ENCODE results near the gene TEX26.

Gene TEX26

DNA sequence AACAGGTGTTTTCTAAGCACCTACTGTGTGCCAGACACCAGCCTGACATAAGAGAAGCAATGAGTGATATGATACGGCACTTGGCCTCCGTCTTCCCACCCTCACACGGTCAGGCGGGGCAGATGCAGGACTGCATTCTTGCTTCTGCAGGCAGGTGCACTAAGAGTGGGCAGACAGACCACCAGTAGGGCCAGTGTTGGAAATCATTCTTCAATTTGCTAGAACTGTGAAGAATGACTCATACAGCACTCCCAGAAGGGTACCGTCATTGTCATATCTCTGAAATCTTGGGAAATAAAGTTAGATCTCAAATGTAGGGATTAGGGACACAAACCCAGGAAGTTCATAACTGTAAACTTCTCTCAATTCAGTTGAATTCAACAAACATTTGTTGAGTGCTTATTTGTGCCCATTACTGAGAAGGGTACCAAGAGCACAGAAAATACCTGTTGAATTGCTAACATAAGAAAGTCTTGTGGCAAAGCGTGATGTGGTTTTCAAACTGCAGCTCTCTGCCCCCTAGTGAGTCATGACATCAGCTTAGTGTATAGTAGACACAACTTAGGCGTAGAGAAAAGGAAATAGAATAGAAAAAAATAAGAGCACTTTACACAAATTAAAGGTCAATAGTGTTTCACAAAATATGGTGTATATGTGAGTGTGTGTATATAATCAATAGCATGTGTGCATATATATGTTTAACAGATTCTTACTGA is 76.1 kb downstream of the TEX26 start:
- DNase-seq (ENCODE audit: low spot score) = no peak
- Histone ChIP-seq H3K27me3 (ENCODE audit: insufficient read depth, poor library complexity, severe bottlenecking) (no peaks in the 10 kb centered on the region), H3K4me1 (ENCODE audit: insufficient read depth, poor library complexity, severe bottlenecking) (no peaks in the 10 kb centered on the region), H3K9me3 (ENCODE audit: severe bottlenecking) (no peaks in the 10 kb centered on the region), H3K36me3 (ENCODE audit: low read depth) (no peaks in the 10 kb centered on the region), H3K27ac (ENCODE audit: poor library complexity, severe bottlenecking) (no peak overlapping the region), H3K4me3 (ENCODE audit: severe bottlenecking) (no peak overlapping the region)
- TF ChIP-seq, protein P1, sequence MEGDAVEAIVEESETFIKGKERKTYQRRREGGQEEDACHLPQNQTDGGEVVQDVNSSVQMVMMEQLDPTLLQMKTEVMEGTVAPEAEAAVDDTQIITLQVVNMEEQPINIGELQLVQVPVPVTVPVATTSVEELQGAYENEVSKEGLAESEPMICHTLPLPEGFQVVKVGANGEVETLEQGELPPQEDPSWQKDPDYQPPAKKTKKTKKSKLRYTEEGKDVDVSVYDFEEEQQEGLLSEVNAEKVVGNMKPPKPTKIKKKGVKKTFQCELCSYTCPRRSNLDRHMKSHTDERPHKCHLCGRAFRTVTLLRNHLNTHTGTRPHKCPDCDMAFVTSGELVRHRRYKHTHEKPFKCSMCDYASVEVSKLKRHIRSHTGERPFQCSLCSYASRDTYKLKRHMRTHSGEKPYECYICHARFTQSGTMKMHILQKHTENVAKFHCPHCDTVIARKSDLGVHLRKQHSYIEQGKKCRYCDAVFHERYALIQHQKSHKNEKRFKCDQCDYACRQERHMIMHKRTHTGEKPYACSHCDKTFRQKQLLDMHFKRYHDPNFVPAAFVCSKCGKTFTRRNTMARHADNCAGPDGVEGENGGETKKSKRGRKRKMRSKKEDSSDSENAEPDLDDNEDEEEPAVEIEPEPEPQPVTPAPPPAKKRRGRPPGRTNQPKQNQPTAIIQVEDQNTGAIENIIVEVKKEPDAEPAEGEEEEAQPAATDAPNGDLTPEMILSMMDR (IDR thresholded peaks at IDR 0.05; ENCODE audit: poor library complexity, severe bottlenecking) = no peak
- no peak for ATAC-seq (ENCODE audit: low read depth)

DNA sequence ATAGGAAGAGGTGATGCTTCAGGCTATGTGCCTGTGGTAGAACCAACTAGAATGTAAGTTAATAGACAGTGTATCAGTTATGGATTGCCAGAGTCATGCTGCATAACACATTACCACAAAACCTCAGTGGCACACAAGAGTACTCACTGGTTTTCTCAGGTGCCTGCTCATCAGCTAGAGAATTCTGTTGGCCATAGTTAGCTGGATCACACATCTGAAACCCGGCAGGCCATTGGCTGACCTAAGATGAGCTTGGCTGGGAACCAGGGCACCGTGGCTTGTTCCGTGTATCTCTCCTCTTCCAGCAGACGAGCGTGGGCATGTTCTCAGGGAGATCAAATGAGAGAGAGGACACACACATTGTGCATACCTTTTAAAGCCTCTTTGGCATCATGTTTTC is 76.7 kb downstream of the TEX26 start:
- TF ChIP-seq, protein P1 (IDR thresholded peaks at IDR 0.05; ENCODE audit: poor library complexity, severe bottlenecking) = no peak
- no peak overlapping the region for H3K4me3 ChIP-seq (ENCODE audit: severe bottlenecking)
- no peaks in the 10 kb centered on the region for H3K9me3 ChIP-seq (ENCODE audit: severe bottlenecking)
- no peaks in the 10 kb centered on the region for H3K36me3 ChIP-seq (ENCODE audit: low read depth)
- ATAC-seq (ENCODE audit: low read depth) (no peak), DNase-seq (ENCODE audit: low spot score) (no peak)
- no peak overlapping the region for H3K27ac ChIP-seq (ENCODE audit: poor library complexity, severe bottlenecking)
- no peaks in the 10 kb centered on the region for H3K4me1 ChIP-seq (ENCODE audit: insufficient read depth, poor library complexity, severe bottlenecking)
- H3K27me3 ChIP-seq (ENCODE audit: insufficient read depth, poor library complexity, severe bottlenecking) = no peaks in the 10 kb centered on the region

DNA sequence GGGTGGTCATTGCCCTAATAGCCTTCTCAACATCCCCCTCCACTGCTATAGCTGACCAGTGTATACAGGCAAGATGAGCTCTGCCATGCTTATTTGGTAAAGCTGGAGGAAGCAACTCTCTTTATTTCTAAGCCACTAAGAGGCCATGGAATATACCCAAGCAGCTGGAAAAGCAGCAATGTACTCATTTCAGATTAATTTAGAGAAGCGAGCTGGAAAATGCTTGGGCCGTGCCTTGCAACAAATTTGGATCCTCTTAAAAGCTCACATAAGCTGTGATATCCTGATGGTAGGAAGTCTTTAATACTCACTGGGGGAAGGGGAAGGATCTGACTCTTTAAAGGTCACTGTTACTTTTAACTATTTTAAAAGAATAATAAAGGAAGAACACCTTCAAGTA is 77.8 kb downstream of the TEX26 start:
- Histone ChIP-seq H3K36me3 (ENCODE audit: low read depth) (no peaks in the 10 kb centered on the region), H3K9me3 (ENCODE audit: severe bottlenecking) (no peaks in the 10 kb centered on the region), H3K4me1 (ENCODE audit: insufficient read depth, poor library complexity, severe bottlenecking) (no peaks in the 10 kb centered on the region), H3K27ac (ENCODE audit: poor library complexity, severe bottlenecking) (no peak overlapping the region), H3K4me3 (ENCODE audit: severe bottlenecking) (no peak overlapping the region), H3K27me3 (ENCODE audit: insufficient read depth, poor library complexity, severe bottlenecking) (no peaks in the 10 kb centered on the region)
- no peak for ATAC-seq (ENCODE audit: low read depth)
- no peak for DNase-seq (ENCODE audit: low spot score)
- TF ChIP-seq, protein P1 (IDR thresholded peaks at IDR 0.05; ENCODE audit: poor library complexity, severe bottlenecking) = no peak

DNA sequence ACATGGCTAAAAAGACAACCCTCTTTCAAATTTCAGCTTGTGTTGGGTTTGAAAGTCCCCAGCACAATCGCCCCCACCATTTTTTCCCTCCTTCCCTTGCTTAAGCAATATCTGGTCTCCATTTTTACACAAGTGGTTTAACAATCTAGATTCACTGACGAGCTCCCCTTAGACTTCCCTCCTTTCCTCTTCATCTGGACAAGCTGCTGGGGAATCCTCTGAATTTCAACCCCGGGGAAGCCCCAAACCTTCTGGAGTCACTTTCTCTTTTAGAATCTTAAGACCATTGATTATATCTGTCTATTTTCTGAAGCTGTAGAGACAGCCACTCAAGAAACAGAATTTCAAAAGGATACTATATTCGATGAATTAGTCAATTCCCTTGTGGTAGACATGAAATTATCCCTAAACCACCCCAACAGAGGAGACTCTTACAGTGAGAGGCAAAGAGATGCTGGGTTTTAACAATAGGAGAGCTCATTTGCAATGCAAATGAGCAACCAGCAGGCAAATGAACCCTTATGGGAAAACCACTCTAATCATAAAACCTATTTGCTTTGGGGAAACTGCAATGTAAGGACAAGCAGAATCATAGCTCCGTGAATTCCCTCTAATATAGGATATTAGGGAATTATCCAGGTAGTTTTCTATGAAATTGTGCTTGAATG is 78.9 kb downstream of the TEX26 start:
- Histone ChIP-seq H3K36me3 (ENCODE audit: low read depth) (no peaks in the 10 kb centered on the region), H3K9me3 (ENCODE audit: severe bottlenecking) (no peaks in the 10 kb centered on the region), H3K4me3 (ENCODE audit: severe bottlenecking) (no peak overlapping the region), H3K27ac (ENCODE audit: poor library complexity, severe bottlenecking) (no peak overlapping the region), H3K4me1 (ENCODE audit: insufficient read depth, poor library complexity, severe bottlenecking) (no peaks in the 10 kb centered on the region), H3K27me3 (ENCODE audit: insufficient read depth, poor library complexity, severe bottlenecking) (no peaks in the 10 kb centered on the region)
- ATAC-seq (ENCODE audit: low read depth) (no peak), DNase-seq (ENCODE audit: low spot score) (no peak)
- TF ChIP-seq, protein P1 (IDR thresholded peaks at IDR 0.05; ENCODE audit: poor library complexity, severe bottlenecking) = no peak

Measured in RWPE2 (cell line).